ENCODE results near the gene CYTIP.

DNA sequence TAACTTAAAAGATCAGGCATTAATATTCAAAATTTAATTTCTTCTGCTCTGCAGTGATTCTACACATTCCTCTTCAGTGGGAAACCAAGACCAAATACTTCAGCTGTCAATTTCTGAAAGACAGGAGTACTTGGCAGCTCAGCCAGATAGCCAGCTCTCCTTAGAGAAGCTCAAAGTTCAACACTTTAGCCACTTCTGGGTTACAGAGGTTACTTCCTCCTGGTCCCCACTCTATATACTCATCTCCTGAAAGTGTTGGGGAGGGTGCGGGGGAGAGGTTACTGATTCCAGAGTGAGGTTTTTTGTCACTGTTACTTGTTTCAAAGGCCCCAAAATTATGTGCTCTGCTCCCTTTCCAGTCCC is 4.1 kb downstream of the CYTIP start:
- TF ChIP-seq, protein P1, sequence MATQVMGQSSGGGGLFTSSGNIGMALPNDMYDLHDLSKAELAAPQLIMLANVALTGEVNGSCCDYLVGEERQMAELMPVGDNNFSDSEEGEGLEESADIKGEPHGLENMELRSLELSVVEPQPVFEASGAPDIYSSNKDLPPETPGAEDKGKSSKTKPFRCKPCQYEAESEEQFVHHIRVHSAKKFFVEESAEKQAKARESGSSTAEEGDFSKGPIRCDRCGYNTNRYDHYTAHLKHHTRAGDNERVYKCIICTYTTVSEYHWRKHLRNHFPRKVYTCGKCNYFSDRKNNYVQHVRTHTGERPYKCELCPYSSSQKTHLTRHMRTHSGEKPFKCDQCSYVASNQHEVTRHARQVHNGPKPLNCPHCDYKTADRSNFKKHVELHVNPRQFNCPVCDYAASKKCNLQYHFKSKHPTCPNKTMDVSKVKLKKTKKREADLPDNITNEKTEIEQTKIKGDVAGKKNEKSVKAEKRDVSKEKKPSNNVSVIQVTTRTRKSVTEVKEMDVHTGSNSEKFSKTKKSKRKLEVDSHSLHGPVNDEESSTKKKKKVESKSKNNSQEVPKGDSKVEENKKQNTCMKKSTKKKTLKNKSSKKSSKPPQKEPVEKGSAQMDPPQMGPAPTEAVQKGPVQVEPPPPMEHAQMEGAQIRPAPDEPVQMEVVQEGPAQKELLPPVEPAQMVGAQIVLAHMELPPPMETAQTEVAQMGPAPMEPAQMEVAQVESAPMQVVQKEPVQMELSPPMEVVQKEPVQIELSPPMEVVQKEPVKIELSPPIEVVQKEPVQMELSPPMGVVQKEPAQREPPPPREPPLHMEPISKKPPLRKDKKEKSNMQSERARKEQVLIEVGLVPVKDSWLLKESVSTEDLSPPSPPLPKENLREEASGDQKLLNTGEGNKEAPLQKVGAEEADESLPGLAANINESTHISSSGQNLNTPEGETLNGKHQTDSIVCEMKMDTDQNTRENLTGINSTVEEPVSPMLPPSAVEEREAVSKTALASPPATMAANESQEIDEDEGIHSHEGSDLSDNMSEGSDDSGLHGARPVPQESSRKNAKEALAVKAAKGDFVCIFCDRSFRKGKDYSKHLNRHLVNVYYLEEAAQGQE (IDR thresholded peaks at IDR 0.05; ENCODE audit: insufficient read depth in 1 of 2, low read depth in 2 of 2, low read length in 1 of 2), result no peak
- TF ChIP-seq, protein P2, sequence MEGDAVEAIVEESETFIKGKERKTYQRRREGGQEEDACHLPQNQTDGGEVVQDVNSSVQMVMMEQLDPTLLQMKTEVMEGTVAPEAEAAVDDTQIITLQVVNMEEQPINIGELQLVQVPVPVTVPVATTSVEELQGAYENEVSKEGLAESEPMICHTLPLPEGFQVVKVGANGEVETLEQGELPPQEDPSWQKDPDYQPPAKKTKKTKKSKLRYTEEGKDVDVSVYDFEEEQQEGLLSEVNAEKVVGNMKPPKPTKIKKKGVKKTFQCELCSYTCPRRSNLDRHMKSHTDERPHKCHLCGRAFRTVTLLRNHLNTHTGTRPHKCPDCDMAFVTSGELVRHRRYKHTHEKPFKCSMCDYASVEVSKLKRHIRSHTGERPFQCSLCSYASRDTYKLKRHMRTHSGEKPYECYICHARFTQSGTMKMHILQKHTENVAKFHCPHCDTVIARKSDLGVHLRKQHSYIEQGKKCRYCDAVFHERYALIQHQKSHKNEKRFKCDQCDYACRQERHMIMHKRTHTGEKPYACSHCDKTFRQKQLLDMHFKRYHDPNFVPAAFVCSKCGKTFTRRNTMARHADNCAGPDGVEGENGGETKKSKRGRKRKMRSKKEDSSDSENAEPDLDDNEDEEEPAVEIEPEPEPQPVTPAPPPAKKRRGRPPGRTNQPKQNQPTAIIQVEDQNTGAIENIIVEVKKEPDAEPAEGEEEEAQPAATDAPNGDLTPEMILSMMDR (IDR thresholded peaks at IDR 0.05), result no peak
- TF ChIP-seq TCF7L2 (IDR thresholded peaks at IDR 0.05; ENCODE audit: low read depth, low read length) (no peak), POLR2AphosphoS5 (IDR thresholded peaks at IDR 0.05; ENCODE audit: low read depth, low read length) (no peak)

All from Panc1 (cell line).